ENCODE data around the gene MBL2. TPM values are rescaled to one million over a fixed set of nuclear protein-coding genes. Genes with fewer than 3 reads are reported as not detected.

Gene MBL2
- total and polyA plus RNA-seq, 4 donors = 36.2 to 222 (median 105) TPM

DNA sequence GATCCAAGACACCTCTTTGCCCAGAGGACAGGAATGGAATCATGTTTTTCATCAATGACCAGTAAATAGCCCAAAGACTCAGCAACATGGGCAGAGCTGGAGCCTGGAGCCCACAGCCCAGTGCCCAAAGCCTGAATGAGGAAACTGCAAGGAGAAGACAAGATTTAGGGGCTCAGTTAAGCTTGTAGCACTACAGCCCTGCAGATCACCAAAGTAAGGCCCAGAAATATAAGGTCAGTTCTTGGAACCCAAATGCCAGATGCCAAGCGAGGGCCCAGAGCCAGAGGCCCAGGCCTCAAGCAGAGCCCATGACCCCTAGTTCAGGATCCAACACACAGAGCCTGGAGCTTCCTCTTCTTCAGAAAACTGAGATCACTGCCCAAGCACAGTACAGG is 32.4 kb downstream of the MBL2 start:
- Histone ChIP-seq H3K27me3 (ENCODE audit: control insufficient read depth in 4 of 4, insufficient read depth in 4 of 4, low read length in 3 of 4) (no peaks in the 10 kb centered on the region), H3K9me3 (ENCODE audit: control insufficient read depth in 4 of 4, low read length in 3 of 4) (no peaks in the 10 kb centered on the region), H3K4me1 (ENCODE audit: control insufficient read depth in 4 of 4, insufficient read depth in 4 of 4, low read length in 3 of 4) (peaks cover 0 to 6% (median 1%) of the 10 kb centered on the region in 4 donors), H3K4me3 (ENCODE audit: low read depth in 1 of 3, low read length in 3 of 3) (no peak overlapping the region), H3K9ac (ENCODE audit: low read depth in 1 of 2, low read length in 2 of 2) (no peak overlapping the region), H3K27ac (ENCODE audit: low read depth in 1 of 2, low read length in 2 of 2) (no peak overlapping the region), H3K36me3 (ENCODE audit: control insufficient read depth in 4 of 4, insufficient read depth in 3 of 4, low read depth in 1 of 4, low read length in 3 of 4) (no peaks in the 10 kb centered on the region)
- WGBS = 96% methylated on average over 1 of the region's 1 CpG
- DNase-seq (ENCODE audit: low spot score) = no peak
- TF ChIP-seq, protein P1, sequence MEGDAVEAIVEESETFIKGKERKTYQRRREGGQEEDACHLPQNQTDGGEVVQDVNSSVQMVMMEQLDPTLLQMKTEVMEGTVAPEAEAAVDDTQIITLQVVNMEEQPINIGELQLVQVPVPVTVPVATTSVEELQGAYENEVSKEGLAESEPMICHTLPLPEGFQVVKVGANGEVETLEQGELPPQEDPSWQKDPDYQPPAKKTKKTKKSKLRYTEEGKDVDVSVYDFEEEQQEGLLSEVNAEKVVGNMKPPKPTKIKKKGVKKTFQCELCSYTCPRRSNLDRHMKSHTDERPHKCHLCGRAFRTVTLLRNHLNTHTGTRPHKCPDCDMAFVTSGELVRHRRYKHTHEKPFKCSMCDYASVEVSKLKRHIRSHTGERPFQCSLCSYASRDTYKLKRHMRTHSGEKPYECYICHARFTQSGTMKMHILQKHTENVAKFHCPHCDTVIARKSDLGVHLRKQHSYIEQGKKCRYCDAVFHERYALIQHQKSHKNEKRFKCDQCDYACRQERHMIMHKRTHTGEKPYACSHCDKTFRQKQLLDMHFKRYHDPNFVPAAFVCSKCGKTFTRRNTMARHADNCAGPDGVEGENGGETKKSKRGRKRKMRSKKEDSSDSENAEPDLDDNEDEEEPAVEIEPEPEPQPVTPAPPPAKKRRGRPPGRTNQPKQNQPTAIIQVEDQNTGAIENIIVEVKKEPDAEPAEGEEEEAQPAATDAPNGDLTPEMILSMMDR (IDR thresholded peaks at IDR 0.05; ENCODE audit: low read depth, low read length, missing input control) = no peak

DNA sequence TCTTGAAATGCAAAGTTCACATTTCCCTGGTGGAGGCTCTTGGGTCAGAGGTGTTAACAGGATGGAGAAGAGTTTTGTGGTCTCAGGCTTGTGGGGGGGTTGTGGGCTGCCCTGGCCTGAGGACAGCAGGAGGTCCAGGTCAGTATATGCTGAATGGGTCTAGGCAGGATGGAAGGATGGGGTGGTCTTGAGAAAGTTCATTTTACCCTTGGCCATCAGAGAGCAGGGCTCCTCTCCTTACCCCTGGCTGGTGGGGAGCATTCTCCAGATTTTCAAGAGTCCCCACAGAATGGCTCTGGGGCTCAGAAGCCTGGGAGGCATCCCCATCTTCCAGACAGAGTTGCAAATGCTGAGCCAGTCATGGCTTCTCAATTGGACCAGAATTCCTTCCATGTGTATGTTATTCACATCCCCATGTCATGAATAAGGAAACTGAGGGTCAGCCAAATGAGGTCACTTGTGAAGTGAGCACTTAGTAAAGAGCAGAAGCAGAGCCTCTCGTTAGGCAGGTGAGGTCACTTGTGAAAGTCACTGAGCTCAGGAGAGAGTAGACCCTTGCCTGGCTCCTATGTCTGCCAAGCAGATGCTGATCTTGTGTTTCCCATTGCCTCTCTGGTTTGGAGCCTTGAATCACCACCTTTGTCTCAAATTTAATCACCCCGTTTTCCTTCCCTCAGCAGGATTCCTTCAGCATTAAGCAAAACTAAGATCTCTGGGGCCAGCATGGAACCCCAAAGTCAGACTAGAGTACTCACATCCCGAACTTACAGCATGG is 33.0 kb downstream of the MBL2 start:
- peaks cover 0 to 6% (median 1%) of the 10 kb centered on the region in 4 donors for H3K4me1 ChIP-seq (ENCODE audit: control insufficient read depth in 4 of 4, insufficient read depth in 4 of 4, low read length in 3 of 4)
- no peak overlapping the region for H3K9ac ChIP-seq (ENCODE audit: low read depth in 1 of 2, low read length in 2 of 2)
- no peak overlapping the region for H3K27ac ChIP-seq (ENCODE audit: low read depth in 1 of 2, low read length in 2 of 2)
- no peak for DNase-seq (ENCODE audit: low spot score)
- H3K9me3 ChIP-seq (ENCODE audit: control insufficient read depth in 4 of 4, low read length in 3 of 4) = no peaks in the 10 kb centered on the region
- TF ChIP-seq TAF1 (conservative IDR thresholded peaks at IDR 0.05) (no peak), NR2F2 (IDR thresholded peaks at IDR 0.05) (no peak), HNF4A (conservative IDR thresholded peaks at IDR 0.05) (no peak), FOXA2 (IDR thresholded peaks at IDR 0.05) (no peak), YY1 (IDR thresholded peaks at IDR 0.05) (no peak), SP1 (IDR thresholded peaks at IDR 0.05) (no peak), HNF4G (IDR thresholded peaks at IDR 0.05) (no peak)
- TF ChIP-seq, protein P1 (IDR thresholded peaks at IDR 0.05; ENCODE audit: low read depth, low read length, missing input control) = no peak
- TF ChIP-seq, protein P2, sequence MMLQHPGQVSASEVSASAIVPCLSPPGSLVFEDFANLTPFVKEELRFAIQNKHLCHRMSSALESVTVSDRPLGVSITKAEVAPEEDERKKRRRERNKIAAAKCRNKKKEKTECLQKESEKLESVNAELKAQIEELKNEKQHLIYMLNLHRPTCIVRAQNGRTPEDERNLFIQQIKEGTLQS (IDR thresholded peaks at IDR 0.05) = no peak
- TF ChIP-seq, protein P3, sequence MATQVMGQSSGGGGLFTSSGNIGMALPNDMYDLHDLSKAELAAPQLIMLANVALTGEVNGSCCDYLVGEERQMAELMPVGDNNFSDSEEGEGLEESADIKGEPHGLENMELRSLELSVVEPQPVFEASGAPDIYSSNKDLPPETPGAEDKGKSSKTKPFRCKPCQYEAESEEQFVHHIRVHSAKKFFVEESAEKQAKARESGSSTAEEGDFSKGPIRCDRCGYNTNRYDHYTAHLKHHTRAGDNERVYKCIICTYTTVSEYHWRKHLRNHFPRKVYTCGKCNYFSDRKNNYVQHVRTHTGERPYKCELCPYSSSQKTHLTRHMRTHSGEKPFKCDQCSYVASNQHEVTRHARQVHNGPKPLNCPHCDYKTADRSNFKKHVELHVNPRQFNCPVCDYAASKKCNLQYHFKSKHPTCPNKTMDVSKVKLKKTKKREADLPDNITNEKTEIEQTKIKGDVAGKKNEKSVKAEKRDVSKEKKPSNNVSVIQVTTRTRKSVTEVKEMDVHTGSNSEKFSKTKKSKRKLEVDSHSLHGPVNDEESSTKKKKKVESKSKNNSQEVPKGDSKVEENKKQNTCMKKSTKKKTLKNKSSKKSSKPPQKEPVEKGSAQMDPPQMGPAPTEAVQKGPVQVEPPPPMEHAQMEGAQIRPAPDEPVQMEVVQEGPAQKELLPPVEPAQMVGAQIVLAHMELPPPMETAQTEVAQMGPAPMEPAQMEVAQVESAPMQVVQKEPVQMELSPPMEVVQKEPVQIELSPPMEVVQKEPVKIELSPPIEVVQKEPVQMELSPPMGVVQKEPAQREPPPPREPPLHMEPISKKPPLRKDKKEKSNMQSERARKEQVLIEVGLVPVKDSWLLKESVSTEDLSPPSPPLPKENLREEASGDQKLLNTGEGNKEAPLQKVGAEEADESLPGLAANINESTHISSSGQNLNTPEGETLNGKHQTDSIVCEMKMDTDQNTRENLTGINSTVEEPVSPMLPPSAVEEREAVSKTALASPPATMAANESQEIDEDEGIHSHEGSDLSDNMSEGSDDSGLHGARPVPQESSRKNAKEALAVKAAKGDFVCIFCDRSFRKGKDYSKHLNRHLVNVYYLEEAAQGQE (IDR thresholded peaks at IDR 0.05) = no peak
- no peaks in the 10 kb centered on the region for H3K36me3 ChIP-seq (ENCODE audit: control insufficient read depth in 4 of 4, insufficient read depth in 3 of 4, low read depth in 1 of 4, low read length in 3 of 4)
- no peaks in the 10 kb centered on the region for H3K27me3 ChIP-seq (ENCODE audit: control insufficient read depth in 4 of 4, insufficient read depth in 4 of 4, low read length in 3 of 4)
- whole genome bisulfite sequencing = 86% methylated on average over 3 of the region's 3 CpGs
- H3K4me3 ChIP-seq (ENCODE audit: low read depth in 1 of 3, low read length in 3 of 3) = no peak overlapping the region
